ENCODE measurements around the gene DNPEP.
A peak's percentile ranks its signal among the peaks of the same experiment; 100 is the strongest.

DNPEP gene

DNA sequence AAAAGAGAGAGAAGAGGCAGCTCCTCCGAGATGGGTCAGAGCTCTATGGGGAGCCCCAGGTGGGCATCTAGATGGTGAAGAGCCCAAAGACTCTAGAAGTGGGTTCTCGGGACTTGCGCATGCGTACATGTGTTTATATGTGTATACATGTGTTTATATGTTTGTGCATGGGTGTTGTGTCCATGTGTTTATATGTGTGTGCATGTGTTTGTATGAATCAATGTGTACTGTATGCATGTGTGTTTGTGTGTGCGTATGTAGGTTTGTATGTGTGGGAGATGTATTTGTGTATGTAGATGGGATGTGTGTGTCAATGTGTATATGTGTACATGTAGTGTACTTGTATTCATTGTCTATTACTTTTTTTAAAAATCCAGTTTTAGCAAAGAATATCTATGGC, 25.6 kb downstream of the DNPEP start:
- Histone ChIP-seq H3K4me3 (ENCODE audit: severe bottlenecking) (no peak overlapping the region), H3K27ac (ENCODE audit: poor library complexity, severe bottlenecking) (no peak overlapping the region), H3K36me3 (ENCODE audit: low read depth) (no peaks in the 10 kb centered on the region), H3K4me1 (ENCODE audit: insufficient read depth, poor library complexity, severe bottlenecking) (no peaks in the 10 kb centered on the region), H3K9me3 (ENCODE audit: severe bottlenecking) (no peaks in the 10 kb centered on the region), H3K27me3 (ENCODE audit: insufficient read depth, poor library complexity, severe bottlenecking) (peaks cover 37% of the 10 kb centered on the region)
- no peak for DNase-seq (ENCODE audit: low spot score)
- no peak for ATAC-seq (ENCODE audit: low read depth)
- TF ChIP-seq, protein P1, sequence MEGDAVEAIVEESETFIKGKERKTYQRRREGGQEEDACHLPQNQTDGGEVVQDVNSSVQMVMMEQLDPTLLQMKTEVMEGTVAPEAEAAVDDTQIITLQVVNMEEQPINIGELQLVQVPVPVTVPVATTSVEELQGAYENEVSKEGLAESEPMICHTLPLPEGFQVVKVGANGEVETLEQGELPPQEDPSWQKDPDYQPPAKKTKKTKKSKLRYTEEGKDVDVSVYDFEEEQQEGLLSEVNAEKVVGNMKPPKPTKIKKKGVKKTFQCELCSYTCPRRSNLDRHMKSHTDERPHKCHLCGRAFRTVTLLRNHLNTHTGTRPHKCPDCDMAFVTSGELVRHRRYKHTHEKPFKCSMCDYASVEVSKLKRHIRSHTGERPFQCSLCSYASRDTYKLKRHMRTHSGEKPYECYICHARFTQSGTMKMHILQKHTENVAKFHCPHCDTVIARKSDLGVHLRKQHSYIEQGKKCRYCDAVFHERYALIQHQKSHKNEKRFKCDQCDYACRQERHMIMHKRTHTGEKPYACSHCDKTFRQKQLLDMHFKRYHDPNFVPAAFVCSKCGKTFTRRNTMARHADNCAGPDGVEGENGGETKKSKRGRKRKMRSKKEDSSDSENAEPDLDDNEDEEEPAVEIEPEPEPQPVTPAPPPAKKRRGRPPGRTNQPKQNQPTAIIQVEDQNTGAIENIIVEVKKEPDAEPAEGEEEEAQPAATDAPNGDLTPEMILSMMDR (IDR thresholded peaks at IDR 0.05; ENCODE audit: poor library complexity, severe bottlenecking), result no peak

DNA sequence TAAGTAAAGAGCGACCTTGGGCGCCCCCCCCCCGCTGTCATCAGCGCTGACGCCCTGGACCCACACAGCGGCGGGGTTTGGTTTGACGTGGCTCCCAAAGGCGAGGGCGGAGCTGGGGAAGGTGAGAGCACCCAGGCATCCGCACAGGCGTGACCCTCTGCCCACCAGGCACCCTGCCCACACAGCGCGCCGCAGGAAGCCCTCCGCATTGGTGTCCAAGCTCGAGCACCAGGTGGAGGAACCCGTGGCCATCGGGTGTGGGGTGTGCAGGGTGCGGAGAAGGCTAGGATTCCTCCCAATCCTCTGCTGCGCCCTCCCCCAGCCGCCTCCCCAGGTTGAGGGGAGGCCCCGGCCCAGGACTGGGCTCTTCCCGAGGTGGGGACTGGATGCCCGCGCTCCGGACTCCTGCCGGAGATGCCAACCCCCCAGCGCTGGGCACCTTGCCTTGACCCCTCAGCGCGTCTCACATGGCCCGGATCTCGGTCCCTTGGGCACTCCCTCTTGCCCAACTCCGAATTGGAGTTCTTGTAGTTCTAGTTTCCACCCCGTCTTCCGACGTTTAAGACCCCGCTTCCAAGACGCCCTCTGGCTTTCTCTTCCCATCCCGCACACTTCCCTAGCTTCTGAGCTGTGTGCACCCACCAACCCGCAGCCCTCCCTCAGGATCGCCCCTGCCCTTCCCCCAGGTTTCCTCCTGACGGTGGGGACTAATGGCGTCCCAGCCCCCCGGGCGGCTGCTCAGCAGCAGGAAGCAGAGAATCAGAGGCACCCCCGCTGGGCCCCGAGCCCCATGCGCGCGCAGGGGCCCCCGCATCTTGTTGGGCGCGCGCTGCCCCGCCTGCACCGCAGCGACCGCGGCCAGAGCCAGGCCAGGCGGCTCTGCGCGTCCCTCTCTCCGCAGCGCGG, 29.3 kb downstream of the DNPEP start:
- DNase-seq (ENCODE audit: low spot score) (no peak), ATAC-seq (ENCODE audit: low read depth) (peak; percentile 30; the same call in 2 of the 3 replicates)
- Histone ChIP-seq H3K4me1 (ENCODE audit: insufficient read depth, poor library complexity, severe bottlenecking) (no peaks in the 10 kb centered on the region), H3K9me3 (ENCODE audit: severe bottlenecking) (no peaks in the 10 kb centered on the region), H3K27me3 (ENCODE audit: insufficient read depth, poor library complexity, severe bottlenecking) (peaks cover 42% of the 10 kb centered on the region), H3K27ac (ENCODE audit: poor library complexity, severe bottlenecking) (no peak overlapping the region), H3K4me3 (ENCODE audit: severe bottlenecking) (no peak overlapping the region), H3K36me3 (ENCODE audit: low read depth) (no peaks in the 10 kb centered on the region)
- TF ChIP-seq, protein P1 (IDR thresholded peaks at IDR 0.05; ENCODE audit: poor library complexity, severe bottlenecking), result no peak

DNA sequence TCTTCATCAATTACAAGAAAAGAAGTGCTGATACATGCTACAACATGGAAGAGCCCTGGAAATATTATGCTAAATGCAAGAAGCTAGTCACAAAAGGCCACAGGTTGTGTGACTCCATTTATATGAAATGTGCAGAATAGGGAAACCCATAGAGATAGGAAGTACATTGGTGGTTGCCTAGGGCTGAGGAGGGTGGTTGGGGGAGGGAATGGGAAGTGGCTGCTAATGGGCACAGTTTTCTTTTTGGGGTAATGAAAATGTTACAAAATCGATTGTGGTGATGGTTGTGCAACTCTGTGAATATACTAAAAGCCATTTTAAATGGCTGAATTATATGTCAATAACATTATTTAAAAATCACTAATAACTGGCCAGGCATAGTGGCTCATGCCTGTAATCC, 30.9 kb downstream of the DNPEP start:
- H3K27ac ChIP-seq (ENCODE audit: poor library complexity, severe bottlenecking), result no peak overlapping the region
- H3K27me3 ChIP-seq (ENCODE audit: insufficient read depth, poor library complexity, severe bottlenecking), result peaks cover 42% of the 10 kb centered on the region
- no peaks in the 10 kb centered on the region for H3K36me3 ChIP-seq (ENCODE audit: low read depth)

DNA sequence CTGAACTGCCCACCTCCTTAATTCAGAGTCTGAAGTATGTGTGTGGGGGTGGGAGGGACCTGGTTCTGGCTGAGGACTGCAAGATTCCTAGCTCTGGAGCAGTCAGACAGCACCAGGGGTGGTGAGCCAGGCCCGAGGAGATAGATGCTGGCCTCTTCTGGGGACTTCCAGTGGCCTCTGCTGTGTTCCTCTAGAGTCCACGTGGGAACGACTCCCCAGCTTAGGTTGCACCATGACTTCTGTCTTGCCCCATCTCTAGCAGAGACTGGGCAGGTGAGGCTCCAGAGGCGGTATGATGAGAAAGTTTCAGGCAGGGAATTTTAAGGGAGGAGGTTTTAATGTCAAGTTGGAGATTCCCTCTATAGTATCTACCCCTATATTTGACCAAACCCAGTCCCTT, 33.1 kb downstream of the DNPEP start:
- Histone ChIP-seq H3K4me1 (ENCODE audit: insufficient read depth, poor library complexity, severe bottlenecking) (no peaks in the 10 kb centered on the region), H3K36me3 (ENCODE audit: low read depth) (no peaks in the 10 kb centered on the region), H3K27ac (ENCODE audit: poor library complexity, severe bottlenecking) (no peak overlapping the region), H3K9me3 (ENCODE audit: severe bottlenecking) (no peaks in the 10 kb centered on the region), H3K4me3 (ENCODE audit: severe bottlenecking) (no peak overlapping the region), H3K27me3 (ENCODE audit: insufficient read depth, poor library complexity, severe bottlenecking) (peaks cover 30% of the 10 kb centered on the region)
- DNase-seq (ENCODE audit: low spot score) (no peak), ATAC-seq (ENCODE audit: low read depth) (no peak)
- TF ChIP-seq, protein P1 (IDR thresholded peaks at IDR 0.05; ENCODE audit: poor library complexity, severe bottlenecking), result no peak

More for the DNA sequence above, 30.9 kb downstream of the DNPEP start:
- no peak for ATAC-seq (ENCODE audit: low read depth)
- TF ChIP-seq, protein P1 (IDR thresholded peaks at IDR 0.05; ENCODE audit: poor library complexity, severe bottlenecking), result no peak
- Histone ChIP-seq H3K4me1 (ENCODE audit: insufficient read depth, poor library complexity, severe bottlenecking) (no peaks in the 10 kb centered on the region), H3K4me3 (ENCODE audit: severe bottlenecking) (no peak overlapping the region), H3K9me3 (ENCODE audit: severe bottlenecking) (no peaks in the 10 kb centered on the region)
- no peak for DNase-seq (ENCODE audit: low spot score)

DNA sequence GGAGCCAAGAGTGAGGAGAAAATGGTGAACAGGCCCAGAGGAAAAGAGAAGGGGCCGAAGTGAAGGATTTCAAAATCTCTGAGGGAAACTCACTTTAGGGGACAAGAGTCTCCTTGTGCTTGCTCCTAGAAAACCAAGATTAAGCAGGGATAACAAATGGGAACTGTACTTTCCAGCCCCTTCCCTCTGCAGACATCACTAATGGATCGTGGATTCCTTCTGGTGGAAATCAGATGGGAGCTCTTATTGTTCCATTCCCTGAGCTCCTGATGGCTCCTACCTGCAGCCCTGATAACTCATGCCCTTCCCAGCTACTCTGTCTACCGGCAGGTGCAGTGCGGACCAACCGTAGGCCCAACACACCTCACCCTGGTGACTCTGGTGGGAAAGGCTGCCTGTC, 34.6 kb downstream of the DNPEP start:
- ATAC-seq (ENCODE audit: low read depth) (no peak), DNase-seq (ENCODE audit: low spot score) (no peak)
- no peaks in the 10 kb centered on the region for H3K9me3 ChIP-seq (ENCODE audit: severe bottlenecking)
- no peak overlapping the region for H3K27ac ChIP-seq (ENCODE audit: poor library complexity, severe bottlenecking)
- H3K36me3 ChIP-seq (ENCODE audit: low read depth), result no peaks in the 10 kb centered on the region
- H3K27me3 ChIP-seq (ENCODE audit: insufficient read depth, poor library complexity, severe bottlenecking), result peaks cover 16% of the 10 kb centered on the region
- H3K4me1 ChIP-seq (ENCODE audit: insufficient read depth, poor library complexity, severe bottlenecking), result no peaks in the 10 kb centered on the region
- TF ChIP-seq, protein P1 (IDR thresholded peaks at IDR 0.05; ENCODE audit: poor library complexity, severe bottlenecking), result no peak
- no peak overlapping the region for H3K4me3 ChIP-seq (ENCODE audit: severe bottlenecking)

Data from RWPE2 (cell line).